Stimulated activated CD4-positive, alpha-beta T cell treated with anti-CD3 and anti-CD28 coated beads, TNF-alpha, amount 100 ng/mL, for 24 hours (primary cell): ENCODE results near the gene ASIC3.
"Not testable (repeated sequence)": the region's sequence is repeated elsewhere in the genome, so short reads cannot be mapped to it uniquely, and the experiment has no call there.

Experiments used
- DNase-seq, 3 experiments: peaks; one replicate each; pipeline ENCODE4 v3.0.0-alpha.2; 2020; ENCODE audit warnings: low read depth in 3 of 3

The ASIC3 gene

GRCh38 chr7:151047976-151048815 lies at the start of gene ASIC3:
TSS of gene ASIC3 (plus strand) at chr7:151048531. CDS start at chr7:151048886, 355 bp downstream.
- no peak for DNase-seq

DNA sequence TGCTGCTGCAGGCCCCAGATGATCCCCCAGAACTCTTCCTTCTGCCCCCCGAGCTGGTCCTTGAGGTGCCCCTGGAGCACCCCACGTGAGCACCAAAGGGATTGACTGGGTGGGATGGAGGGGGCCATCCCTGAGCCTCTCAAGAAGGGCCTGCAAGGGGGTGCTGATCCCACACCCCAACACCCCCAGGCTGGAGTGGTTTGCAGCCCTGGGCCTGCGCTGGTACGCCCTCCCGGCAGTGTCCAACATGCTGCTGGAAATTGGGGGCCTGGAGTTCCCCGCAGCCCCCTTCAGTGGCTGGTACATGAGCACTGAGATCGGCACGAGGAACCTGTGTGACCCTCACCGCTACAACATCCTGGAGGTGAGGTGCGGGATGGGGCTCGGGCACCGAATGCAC lies 49.3 kb upstream of the ASIC3 start:
- no peak for DNase-seq

- DNase-seq: no peak
Measured at GRCh38 chr7:150999497-151000230, 48.7 kb upstream of the ASIC3 start.

GRCh38 chr7:151000897-151001495 lies 47.3 kb upstream of the ASIC3 start:
- no peak for DNase-seq

DNA sequence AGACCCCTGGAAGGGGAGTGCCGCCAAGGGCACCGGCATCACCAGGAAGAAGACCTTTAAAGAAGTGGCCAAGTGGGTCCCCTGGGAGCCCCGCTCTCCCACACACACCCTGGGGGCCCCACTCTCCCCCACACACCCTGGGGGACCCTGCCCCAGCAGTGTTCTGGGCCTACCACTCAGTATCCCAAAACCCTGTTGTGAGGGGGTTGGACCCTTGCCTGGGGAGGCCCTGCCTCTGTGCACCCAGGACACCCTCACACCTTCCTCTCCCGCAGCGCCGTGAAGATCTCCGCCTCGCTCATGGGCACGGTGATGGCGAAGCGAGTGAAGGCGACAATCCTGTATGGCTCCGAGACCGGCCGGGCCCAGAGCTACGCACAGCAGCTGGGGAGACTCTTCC lies 46.8 kb upstream of the ASIC3 start:
- DNase-seq: no peak

- DNase-seq: no peak
Measured at GRCh38 chr7:151003572-151003971, 44.8 kb upstream of the ASIC3 start.

GRCh38 chr7:151005566-151005965 lies 42.8 kb upstream of the ASIC3 start:
- no peak for DNase-seq

GRCh38 chr7:151006590-151007300 lies 41.6 kb upstream of the ASIC3 start:
- no peak for DNase-seq

GRCh38 chr7:151007469-151007898 lies 40.8 kb upstream of the ASIC3 start:
- no peak for DNase-seq

DNA sequence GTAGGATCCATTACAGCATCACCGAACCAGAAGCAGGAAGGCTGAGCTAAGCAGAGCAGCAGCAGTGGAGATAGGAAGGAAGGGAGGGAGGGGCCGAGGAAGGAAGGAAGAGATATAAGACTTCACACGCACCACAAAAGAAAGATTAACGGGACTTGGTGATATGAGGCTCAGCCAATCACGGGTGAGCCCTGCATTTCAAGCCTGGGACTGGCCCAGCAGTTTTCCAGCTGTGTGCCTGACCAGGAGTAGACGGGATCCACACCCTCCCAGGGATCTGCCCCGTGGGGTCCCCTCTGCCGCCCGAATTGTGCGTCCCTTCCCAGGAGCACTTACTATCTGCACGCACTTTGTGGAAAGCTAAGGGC lies 40.2 kb upstream of the ASIC3 start:
- DNase-seq: no peak

DNA sequence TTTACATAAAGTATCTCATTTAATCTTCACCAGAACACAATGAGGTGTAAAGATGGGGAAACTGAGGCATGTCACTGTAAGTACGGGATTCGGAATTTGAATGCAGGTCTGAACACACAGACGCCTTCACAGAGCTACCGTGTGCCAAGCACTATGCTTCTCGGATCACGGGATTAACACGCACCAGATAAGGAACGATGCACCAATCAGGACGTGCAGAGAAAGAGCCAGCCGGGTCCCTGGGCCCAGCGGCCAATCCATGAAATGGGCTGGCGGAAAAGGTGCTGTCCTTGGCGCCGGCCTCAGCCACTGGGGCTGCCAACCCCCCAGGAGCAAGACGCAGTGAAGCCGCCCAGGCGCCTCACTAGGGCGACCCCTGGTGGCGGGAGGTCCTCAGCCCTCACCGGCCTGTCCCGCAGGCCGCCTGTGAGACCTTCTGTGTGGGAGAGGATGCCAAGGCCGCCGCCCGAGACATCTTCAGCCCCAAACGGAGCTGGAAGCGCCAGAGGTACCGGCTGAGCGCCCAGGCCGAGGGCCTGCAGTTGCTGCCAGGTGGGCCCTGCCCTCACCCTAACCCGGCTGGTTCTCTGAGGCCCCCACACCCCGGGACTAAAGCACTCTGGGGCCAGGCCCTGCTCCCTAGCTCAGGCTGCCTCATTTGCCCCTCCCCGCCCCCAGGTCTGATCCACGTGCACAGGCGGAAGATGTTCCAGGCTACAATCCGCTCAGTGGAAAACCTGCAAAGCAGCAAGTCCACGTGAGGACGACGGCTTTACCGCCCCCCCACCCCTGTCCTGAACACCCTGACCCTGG lies 39.6 kb upstream of the ASIC3 start:
- DNase-seq: peak; percentile 54 to 85 (median 74)

DNA sequence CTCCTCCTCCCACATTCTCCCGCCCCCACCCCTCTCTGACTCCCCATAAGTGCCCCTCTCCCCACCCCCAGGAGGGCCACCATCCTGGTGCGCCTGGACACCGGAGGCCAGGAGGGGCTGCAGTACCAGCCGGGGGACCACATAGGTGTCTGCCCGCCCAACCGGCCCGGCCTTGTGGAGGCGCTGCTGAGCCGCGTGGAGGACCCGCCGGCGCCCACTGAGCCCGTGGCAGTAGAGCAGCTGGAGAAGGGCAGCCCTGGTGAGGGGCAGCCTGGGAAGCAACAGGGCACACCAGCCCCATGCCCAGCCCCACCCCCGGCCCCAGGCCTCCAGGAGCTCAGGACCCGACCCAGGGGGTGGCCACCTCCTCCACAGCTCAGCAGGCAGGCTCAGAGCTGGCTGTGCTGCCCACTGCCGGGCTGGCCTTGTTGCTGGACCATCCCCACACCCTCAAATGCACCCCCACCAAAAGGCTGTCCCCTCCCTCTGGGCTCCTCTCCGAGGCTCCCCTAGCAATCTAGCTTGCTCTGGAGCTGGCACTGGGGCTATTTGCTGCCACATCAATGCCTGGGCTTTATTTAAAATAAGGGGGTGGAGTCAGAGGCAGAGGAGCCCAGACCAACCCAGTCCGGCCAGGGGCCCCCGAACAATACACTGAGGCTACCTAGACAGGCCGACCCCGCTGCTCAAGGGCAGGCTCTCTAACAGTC lies 38.8 kb upstream of the ASIC3 start:
- DNase-seq: no peak

DNA sequence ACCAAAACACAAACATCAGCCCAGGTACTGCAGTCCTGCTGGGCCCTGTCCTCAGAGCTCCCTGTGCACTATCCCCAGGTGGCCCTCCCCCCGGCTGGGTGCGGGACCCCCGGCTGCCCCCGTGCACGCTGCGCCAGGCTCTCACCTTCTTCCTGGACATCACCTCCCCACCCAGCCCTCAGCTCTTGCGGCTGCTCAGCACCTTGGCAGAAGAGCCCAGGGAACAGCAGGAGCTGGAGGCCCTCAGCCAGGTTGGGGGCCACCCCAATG lies 38.4 kb upstream of the ASIC3 start:
- DNase-seq: no peak

DNA sequence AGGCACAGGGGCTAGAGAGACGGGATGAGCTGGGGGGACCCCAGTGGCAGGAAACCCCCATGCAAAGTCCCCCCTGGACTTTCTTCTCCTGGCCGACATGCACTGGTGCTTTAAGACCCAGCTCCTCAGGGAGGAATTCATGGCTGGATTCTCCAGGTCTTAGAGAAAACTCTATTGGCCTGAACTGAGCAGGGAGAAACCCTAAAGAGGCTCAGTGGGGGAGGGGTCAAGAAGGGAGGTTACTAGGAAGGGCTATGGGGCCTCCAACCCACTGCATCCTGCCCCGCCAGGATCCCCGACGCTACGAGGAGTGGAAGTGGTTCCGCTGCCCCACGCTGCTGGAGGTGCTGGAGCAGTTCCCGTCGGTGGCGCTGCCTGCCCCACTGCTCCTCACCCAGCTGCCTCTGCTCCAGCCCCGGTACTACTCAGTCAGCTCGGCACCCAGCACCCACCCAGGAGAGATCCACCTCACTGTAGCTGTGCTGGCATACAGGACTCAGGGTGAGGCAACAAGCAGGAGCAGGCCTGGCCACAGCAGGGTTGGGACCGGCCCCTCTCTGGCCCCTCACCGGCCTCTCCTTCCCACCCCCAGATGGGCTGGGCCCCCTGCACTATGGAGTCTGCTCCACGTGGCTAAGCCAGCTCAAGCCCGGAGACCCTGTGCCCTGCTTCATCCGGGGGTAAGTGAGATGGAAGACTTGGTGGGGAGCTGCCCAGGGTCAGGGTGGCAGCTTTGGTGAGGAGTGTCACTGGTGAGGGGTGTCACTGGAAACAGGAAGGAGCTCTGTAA lies 37.8 kb upstream of the ASIC3 start:
- DNase-seq: peak in 1 of 3 experiments; percentile 42

DNA sequence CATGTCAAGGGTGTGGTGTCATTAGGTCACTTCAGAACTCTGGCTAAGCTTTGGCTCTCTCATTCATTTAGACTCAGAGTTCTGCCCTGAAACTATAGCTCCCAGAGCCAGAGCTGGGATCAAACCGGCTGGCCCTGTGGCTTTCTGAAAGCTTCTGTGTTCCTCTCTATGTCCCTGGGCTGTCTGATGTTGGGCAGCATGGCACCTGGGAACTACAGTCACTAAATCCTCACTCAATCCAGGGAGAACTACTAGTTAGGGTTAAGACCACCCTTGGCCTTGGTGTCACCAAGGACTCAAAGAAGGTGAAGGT lies 37.3 kb upstream of the ASIC3 start:
- no peak for DNase-seq

DNA sequence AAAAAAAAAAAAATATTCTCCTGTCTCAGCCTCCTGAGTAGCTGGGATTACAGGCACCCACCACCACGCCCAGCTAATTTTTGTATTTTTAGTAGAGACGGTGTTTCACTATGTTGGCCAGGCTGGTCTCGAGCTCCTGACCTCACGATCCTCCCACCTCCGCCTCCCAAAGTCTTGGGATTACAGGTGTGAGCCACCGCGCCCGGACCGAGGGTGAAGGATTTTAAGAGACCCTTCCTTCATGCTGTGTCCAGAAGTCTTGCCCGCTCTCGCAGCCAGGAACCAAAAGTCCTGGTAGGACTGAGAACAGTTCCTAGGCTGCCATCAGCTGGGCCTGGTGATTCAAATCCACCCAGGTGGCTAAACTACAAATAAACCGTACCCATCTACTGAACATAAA lies 36.7 kb upstream of the ASIC3 start:
- not testable (repeated sequence) for DNase-seq

GRCh38 chr7:151012031-151012692 lies 36.2 kb upstream of the ASIC3 start:
- DNase-seq: no peak

GRCh38 chr7:151012911-151013347 lies 35.4 kb upstream of the ASIC3 start:
- no peak for DNase-seq

DNA sequence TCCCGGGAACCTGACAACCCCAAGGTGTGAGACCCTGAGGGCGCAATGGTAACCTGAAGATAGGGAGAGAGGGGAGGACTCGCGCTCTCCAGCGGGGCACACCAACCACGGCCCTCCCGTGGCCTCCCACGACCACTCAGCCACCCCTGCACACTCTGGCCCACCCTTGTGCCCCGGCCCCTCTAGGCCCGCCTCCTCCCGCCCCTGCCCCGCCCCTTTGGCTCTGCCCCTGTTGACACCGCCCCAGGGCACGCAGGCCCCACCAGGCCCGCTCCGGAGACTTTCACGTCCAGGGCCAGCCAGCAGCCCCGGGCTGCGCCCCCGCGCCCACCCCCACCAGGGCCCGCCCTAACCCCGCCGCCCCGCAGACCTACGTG lies 35.0 kb upstream of the ASIC3 start:
- DNase-seq: no peak
